ENCODE results near the gene TLR8. TPM values are rescaled to one million over a fixed set of nuclear protein-coding genes. Genes with fewer than 3 reads are reported as not detected.

TLR8 gene
- polyA plus RNA-seq, result under 1 TPM; 0.02 to 0.08 TPM

GRCh38 chrX:12906046-12906761, at the start of gene TLR8:
Gene TLR8, plus strand, starts transcription at chrX:12906620. Its CDS starts 87 bp downstream, at chrX:12906707.
- 83 to 91% methylated on average over 15 of the region's 15 CpGs for WGBS, 2 donors
- no peaks in the 10 kb centered on the region for H3K36me3 ChIP-seq (ENCODE audit: control insufficient read depth in 2 of 2, insufficient read depth in 2 of 2, low read length in 1 of 2)
- H3K27me3 ChIP-seq (ENCODE audit: control insufficient read depth in 1 of 2, insufficient read depth in 2 of 2, low read length in 2 of 2), result no peaks in the 10 kb centered on the region
- no peaks in the 10 kb centered on the region for H3K9me3 ChIP-seq (ENCODE audit: control insufficient read depth in 2 of 2, insufficient read depth in 1 of 2, low read depth in 1 of 2, low read length in 1 of 2)
- no peak within 1 kb of the TSS for H3K27ac ChIP-seq (ENCODE audit: low read depth in 2 of 2, low read length in 1 of 2)
- no peaks in the 10 kb centered on the region for H3K4me1 ChIP-seq (ENCODE audit: control insufficient read depth in 2 of 2, insufficient read depth in 2 of 2, low read length in 1 of 2)
- H3K4me3 ChIP-seq (ENCODE audit: low read depth in 1 of 2, low read length in 2 of 2), result no peak within 1 kb of the TSS

GRCh38 chrX:12865359-12865758, 41.1 kb upstream of the TLR8 start:
- no peaks in the 10 kb centered on the region for H3K4me1 ChIP-seq (ENCODE audit: control insufficient read depth in 2 of 2, insufficient read depth in 2 of 2, low read length in 1 of 2)
- WGBS, 2 donors, result 52 to 69% methylated on average over 7 of the region's 7 CpGs
- H3K36me3 ChIP-seq (ENCODE audit: control insufficient read depth in 2 of 2, insufficient read depth in 2 of 2, low read length in 1 of 2), result no peaks in the 10 kb centered on the region
- no peak overlapping the region for H3K4me3 ChIP-seq (ENCODE audit: low read depth in 1 of 2, low read length in 2 of 2)
- H3K27ac ChIP-seq (ENCODE audit: low read depth in 2 of 2, low read length in 1 of 2), result no peak overlapping the region
- H3K9me3 ChIP-seq (ENCODE audit: control insufficient read depth in 2 of 2, insufficient read depth in 1 of 2, low read depth in 1 of 2, low read length in 1 of 2), result no peaks in the 10 kb centered on the region
- no peaks in the 10 kb centered on the region for H3K27me3 ChIP-seq (ENCODE audit: control insufficient read depth in 1 of 2, insufficient read depth in 2 of 2, low read length in 2 of 2)

DNA sequence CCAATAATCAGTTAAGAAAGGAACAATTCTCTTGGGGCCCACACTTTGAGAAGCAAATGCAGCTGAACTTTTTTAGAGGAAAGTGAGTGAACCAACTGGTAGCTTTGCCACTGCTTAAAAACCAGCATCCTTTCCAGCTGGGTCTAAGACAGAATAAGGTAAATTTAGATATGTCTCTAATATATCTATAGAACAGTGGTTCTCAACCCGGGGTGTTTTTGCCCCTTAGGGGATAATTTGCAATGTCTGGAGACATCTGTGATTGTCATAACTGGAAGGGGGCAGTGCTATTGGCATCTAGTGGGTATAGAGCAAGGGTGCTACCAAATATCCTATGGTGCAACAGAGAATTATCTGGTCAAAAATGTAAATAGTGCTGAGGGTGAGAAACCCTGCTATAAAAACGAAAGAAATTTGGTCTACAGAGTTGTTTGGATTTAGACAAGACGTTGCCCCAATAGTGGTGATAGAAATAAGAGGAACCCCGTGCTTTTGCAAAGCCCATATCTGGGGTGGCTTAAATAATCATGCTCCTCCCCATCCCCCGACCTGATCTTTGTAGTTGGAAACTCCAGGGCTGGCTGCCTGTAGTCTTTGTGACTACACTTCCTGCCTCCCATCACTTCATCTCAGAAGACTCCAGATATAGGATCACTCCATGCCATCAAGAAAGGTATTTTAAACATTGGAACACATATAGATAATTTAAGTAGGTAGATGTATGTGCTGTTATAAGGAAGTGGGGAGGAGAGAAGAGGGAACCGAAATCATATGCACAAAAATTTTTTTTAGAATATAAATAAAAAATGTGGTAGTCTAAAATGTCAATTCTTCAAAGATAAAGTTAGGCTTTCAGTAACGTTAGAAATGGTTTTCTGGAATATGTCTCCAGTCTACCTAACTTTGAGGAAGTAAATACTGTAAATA, 39.7 kb upstream of the TLR8 start, which contains the start of gene TLR7:
Gene TLR7, plus strand, starts transcription at position 622 of the 927 bp plus-strand sequence. CDS start 507 bp downstream, outside the sequence.
- Histone ChIP-seq H3K27ac (ENCODE audit: low read depth in 2 of 2, low read length in 1 of 2) (no peak within 1 kb of the TSS), H3K27me3 (ENCODE audit: control insufficient read depth in 1 of 2, insufficient read depth in 2 of 2, low read length in 2 of 2) (no peaks in the 10 kb centered on the region), H3K9me3 (ENCODE audit: control insufficient read depth in 2 of 2, insufficient read depth in 1 of 2, low read depth in 1 of 2, low read length in 1 of 2) (no peaks in the 10 kb centered on the region), H3K4me3 (ENCODE audit: low read depth in 1 of 2, low read length in 2 of 2) (no peak within 1 kb of the TSS), H3K4me1 (ENCODE audit: control insufficient read depth in 2 of 2, insufficient read depth in 2 of 2, low read length in 1 of 2) (no peaks in the 10 kb centered on the region), H3K36me3 (ENCODE audit: control insufficient read depth in 2 of 2, insufficient read depth in 2 of 2, low read length in 1 of 2) (no peaks in the 10 kb centered on the region)
- 67 to 80% methylated on average over 7 of the region's 7 CpGs for WGBS, 2 donors

- Histone ChIP-seq H3K9me3 (ENCODE audit: control insufficient read depth in 2 of 2, insufficient read depth in 1 of 2, low read depth in 1 of 2, low read length in 1 of 2) (no peaks in the 10 kb centered on the region), H3K27me3 (ENCODE audit: control insufficient read depth in 1 of 2, insufficient read depth in 2 of 2, low read length in 2 of 2) (no peaks in the 10 kb centered on the region), H3K4me3 (ENCODE audit: low read depth in 1 of 2, low read length in 2 of 2) (no peak overlapping the region), H3K36me3 (ENCODE audit: control insufficient read depth in 2 of 2, insufficient read depth in 2 of 2, low read length in 1 of 2) (no peaks in the 10 kb centered on the region), H3K27ac (ENCODE audit: low read depth in 2 of 2, low read length in 1 of 2) (no peak overlapping the region), H3K4me1 (ENCODE audit: control insufficient read depth in 2 of 2, insufficient read depth in 2 of 2, low read length in 1 of 2) (no peaks in the 10 kb centered on the region)
- 57 to 67% methylated on average over 4 of the region's 4 CpGs for WGBS, 2 donors
Measured at GRCh38 chrX:12867685-12868084, 38.7 kb upstream of the TLR8 start.

- H3K27me3 ChIP-seq (ENCODE audit: control insufficient read depth in 1 of 2, insufficient read depth in 2 of 2, low read length in 2 of 2), result no peaks in the 10 kb centered on the region
- H3K36me3 ChIP-seq (ENCODE audit: control insufficient read depth in 2 of 2, insufficient read depth in 2 of 2, low read length in 1 of 2), result no peaks in the 10 kb centered on the region
- no peak overlapping the region for H3K27ac ChIP-seq (ENCODE audit: low read depth in 2 of 2, low read length in 1 of 2)
- 85 to 87% methylated on average over 4 of the region's 4 CpGs for WGBS, 2 donors
- no peak overlapping the region for H3K4me3 ChIP-seq (ENCODE audit: low read depth in 1 of 2, low read length in 2 of 2)
- no peaks in the 10 kb centered on the region for H3K4me1 ChIP-seq (ENCODE audit: control insufficient read depth in 2 of 2, insufficient read depth in 2 of 2, low read length in 1 of 2)
- no peaks in the 10 kb centered on the region for H3K9me3 ChIP-seq (ENCODE audit: control insufficient read depth in 2 of 2, insufficient read depth in 1 of 2, low read depth in 1 of 2, low read length in 1 of 2)
Measured at GRCh38 chrX:12868747-12869146, 37.7 kb upstream of the TLR8 start.

- no peak overlapping the region for H3K4me3 ChIP-seq (ENCODE audit: low read depth in 1 of 2, low read length in 2 of 2)
- H3K27ac ChIP-seq (ENCODE audit: low read depth in 2 of 2, low read length in 1 of 2), result no peak overlapping the region
- no peaks in the 10 kb centered on the region for H3K36me3 ChIP-seq (ENCODE audit: control insufficient read depth in 2 of 2, insufficient read depth in 2 of 2, low read length in 1 of 2)
- no peaks in the 10 kb centered on the region for H3K27me3 ChIP-seq (ENCODE audit: control insufficient read depth in 1 of 2, insufficient read depth in 2 of 2, low read length in 2 of 2)
- H3K4me1 ChIP-seq (ENCODE audit: control insufficient read depth in 2 of 2, insufficient read depth in 2 of 2, low read length in 1 of 2), result no peaks in the 10 kb centered on the region
- H3K9me3 ChIP-seq (ENCODE audit: control insufficient read depth in 2 of 2, insufficient read depth in 1 of 2, low read depth in 1 of 2, low read length in 1 of 2), result no peaks in the 10 kb centered on the region
- 71 to 72% methylated on average over 6 of the region's 6 CpGs for WGBS, 2 donors
Measured at GRCh38 chrX:12871257-12871656, 35.2 kb upstream of the TLR8 start.

DNA sequence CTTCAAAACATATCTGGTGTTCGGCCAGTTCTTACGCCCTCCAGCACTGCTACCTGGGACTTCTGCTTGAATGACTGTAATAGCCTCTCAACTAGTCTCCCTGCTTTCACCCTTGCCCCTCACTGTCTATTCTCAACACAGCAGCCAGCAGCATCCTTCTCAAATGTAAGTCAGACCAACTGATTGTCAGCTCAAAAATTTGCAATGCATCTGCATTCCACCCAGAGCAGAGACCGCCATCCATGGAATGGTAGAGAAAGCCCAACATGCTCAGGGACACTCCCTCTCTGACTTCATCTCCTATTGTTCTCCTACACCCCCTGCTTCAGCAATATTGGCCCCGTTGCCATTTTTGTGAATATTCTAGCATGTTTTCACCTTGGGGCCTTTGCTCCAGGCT, 33.7 kb upstream of the TLR8 start:
- no peaks in the 10 kb centered on the region for H3K36me3 ChIP-seq (ENCODE audit: control insufficient read depth in 2 of 2, insufficient read depth in 2 of 2, low read length in 1 of 2)
- H3K9me3 ChIP-seq (ENCODE audit: control insufficient read depth in 2 of 2, insufficient read depth in 1 of 2, low read depth in 1 of 2, low read length in 1 of 2), result no peaks in the 10 kb centered on the region
- no peak overlapping the region for H3K27ac ChIP-seq (ENCODE audit: low read depth in 2 of 2, low read length in 1 of 2)
- H3K27me3 ChIP-seq (ENCODE audit: control insufficient read depth in 1 of 2, insufficient read depth in 2 of 2, low read length in 2 of 2), result no peaks in the 10 kb centered on the region
- no peaks in the 10 kb centered on the region for H3K4me1 ChIP-seq (ENCODE audit: control insufficient read depth in 2 of 2, insufficient read depth in 2 of 2, low read length in 1 of 2)
- no peak overlapping the region for H3K4me3 ChIP-seq (ENCODE audit: low read depth in 1 of 2, low read length in 2 of 2)
- WGBS, 2 donors, result 82 to 92% methylated on average over 4 of the region's 4 CpGs

DNA sequence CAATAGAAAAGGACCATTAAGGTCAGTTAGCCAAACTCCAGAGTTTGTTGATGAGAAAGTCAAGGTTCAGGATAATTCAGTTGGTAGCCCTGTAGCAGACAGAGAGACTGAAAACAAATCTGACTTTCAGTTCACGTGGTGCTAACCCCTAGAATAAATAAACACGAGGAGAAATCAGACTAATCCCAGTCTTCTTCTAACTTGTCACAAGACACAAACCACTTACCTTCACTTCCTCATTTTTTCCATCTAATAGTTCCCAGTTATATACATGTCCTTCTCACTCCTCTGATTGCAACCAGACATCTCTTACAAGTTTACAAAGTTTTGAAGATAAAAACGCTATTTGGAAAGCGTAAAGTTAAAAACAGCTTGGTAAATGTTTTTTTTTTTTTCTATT, 31.8 kb upstream of the TLR8 start:
- Histone ChIP-seq H3K9me3 (ENCODE audit: control insufficient read depth in 2 of 2, insufficient read depth in 1 of 2, low read depth in 1 of 2, low read length in 1 of 2) (no peaks in the 10 kb centered on the region), H3K36me3 (ENCODE audit: control insufficient read depth in 2 of 2, insufficient read depth in 2 of 2, low read length in 1 of 2) (no peaks in the 10 kb centered on the region), H3K27ac (ENCODE audit: low read depth in 2 of 2, low read length in 1 of 2) (no peak overlapping the region), H3K4me1 (ENCODE audit: control insufficient read depth in 2 of 2, insufficient read depth in 2 of 2, low read length in 1 of 2) (no peaks in the 10 kb centered on the region), H3K4me3 (ENCODE audit: low read depth in 1 of 2, low read length in 2 of 2) (no peak overlapping the region), H3K27me3 (ENCODE audit: control insufficient read depth in 1 of 2, insufficient read depth in 2 of 2, low read length in 2 of 2) (peaks cover 0 to 3% of the 10 kb centered on the region in 2 donors)
- WGBS, 2 donors, result 44 to 58% methylated on average over 4 of the region's 4 CpGs

GRCh38 chrX:12877386-12877785, 29.0 kb upstream of the TLR8 start:
- Histone ChIP-seq H3K36me3 (ENCODE audit: control insufficient read depth in 2 of 2, insufficient read depth in 2 of 2, low read length in 1 of 2) (no peaks in the 10 kb centered on the region), H3K4me3 (ENCODE audit: low read depth in 1 of 2, low read length in 2 of 2) (no peak overlapping the region), H3K9me3 (ENCODE audit: control insufficient read depth in 2 of 2, insufficient read depth in 1 of 2, low read depth in 1 of 2, low read length in 1 of 2) (no peaks in the 10 kb centered on the region), H3K27ac (ENCODE audit: low read depth in 2 of 2, low read length in 1 of 2) (no peak overlapping the region), H3K27me3 (ENCODE audit: control insufficient read depth in 1 of 2, insufficient read depth in 2 of 2, low read length in 2 of 2) (peaks cover 0 to 3% of the 10 kb centered on the region in 2 donors), H3K4me1 (ENCODE audit: control insufficient read depth in 2 of 2, insufficient read depth in 2 of 2, low read length in 1 of 2) (no peaks in the 10 kb centered on the region)
- 21 to 45% methylated on average over 8 of the region's 8 CpGs for WGBS, 2 donors
